H1 (cell line): Measurements from ENCODE around the gene CCDC80. TPM values are rescaled to one million over a fixed set of nuclear protein-coding genes. Genes with fewer than 3 reads are reported as not detected.
A peak's percentile ranks its signal among the peaks of the same experiment; 100 is the strongest.

Experiments
- CTCF ChIA-PET: fragments of 300-600 bp; sonication (Branson Sonifier 250); formaldehyde crosslinking; loops from one replicate; lab custom pipeline; 2021; ENCODE audit not compliant: partially characterized antibody; lab: Charles Lee
- POLR2A ChIA-PET: fragments of 300-600 bp; sonication (Branson Sonifier 250); formaldehyde crosslinking; loops from one replicate; lab custom pipeline; 2021; ENCODE audit warnings: inconsistent platforms; ENCODE audit not compliant: partially characterized antibody; lab: Charles Lee
- DNase-seq, 2 experiments: peaks; one replicate each; pipeline versions ENCODE4 v3.0.0 to v3.0.0-alpha.2; 2010 to 2022; ENCODE audit warnings: low spot score in 2 of 2, low read depth in 1 of 2, mixed read lengths in 1 of 2
- FAIRE-seq: peaks from 2 replicates; lab custom pipeline; 2011; peaks lifted over from hg19 to GRCh38; lab: Jason Lieb, UNC
- H2AFZ ChIP-seq: 2 replicates; pipeline ENCODE4 v1.8.1; 2012; ENCODE audit warnings: low read length, inconsistent platforms
- H2AK5ac ChIP-seq: 2 replicates; pipeline ENCODE4 v1.6.1; 2013; ENCODE audit warnings: low read depth, low read length
- H2BK120ac ChIP-seq: replicated peaks from 2 replicates; pipeline ENCODE3; 2013; ENCODE audit warnings: low read depth, low read length, inconsistent platforms
- H2BK12ac ChIP-seq: 2 replicates; pipeline ENCODE4 v1.6.1; 2013; ENCODE audit warnings: low read depth, low read length
- H2BK15ac ChIP-seq: 2 replicates; pipeline ENCODE4 v1.6.1; 2013; ENCODE audit warnings: low read length
- H2BK20ac ChIP-seq: 2 replicates; pipeline ENCODE4 v1.6.1; 2013; ENCODE audit warnings: low read length
- H2BK5ac ChIP-seq: 2 replicates; pipeline ENCODE4 v1.6.1; 2013; ENCODE audit warnings: low read depth, low read length
- H3K14ac ChIP-seq: 2 replicates; pipeline ENCODE4 v1.6.1; 2013; ENCODE audit warnings: inconsistent platforms; ENCODE audit not compliant: insufficient read length
- H3K18ac ChIP-seq: 2 replicates; pipeline ENCODE4 v1.6.1; 2013; ENCODE audit warnings: low read length; ENCODE audit errors: extremely low read depth
- H3K23ac ChIP-seq: 2 replicates; pipeline ENCODE4 v1.6.1; 2013; ENCODE audit warnings: inconsistent platforms; ENCODE audit not compliant: insufficient read length
- H3K23me2 ChIP-seq: 2 replicates; pipeline ENCODE4 v1.6.1; 2013; ENCODE audit warnings: low read depth, low read length
- H3K27ac ChIP-seq: 2 replicates; pipeline ENCODE4 v1.6.1; 2011; ENCODE audit warnings: low read depth, low read length, inconsistent platforms
- H3K27me3 ChIP-seq, 4 experiments: replicated peaks in 1 of 4; 1 replicate in 1 of 4; 2 replicates in 3 of 4; pipeline versions ENCODE4 v1.6.1 to v1.8.1; 2011 to 2013; ENCODE audit warnings: low read length in 3 of 4, mild to moderate bottlenecking in 3 of 4, inconsistent platforms in 2 of 4, mixed read lengths in 2 of 4, moderate library complexity in 1 of 4; ENCODE audit not compliant: control insufficient read depth in 3 of 4, insufficient read depth in 3 of 4; ENCODE audit errors: extremely low read depth in 1 of 4
- H3K36me3 ChIP-seq, 4 experiments: 2 replicates each; pipeline versions ENCODE4 v1.6.1 to v1.8.1; 2011 to 2013; ENCODE audit warnings: mild to moderate bottlenecking in 4 of 4, low read length in 3 of 4, moderate library complexity in 2 of 4, control low read depth in 1 of 4, inconsistent platforms in 1 of 4; ENCODE audit not compliant: insufficient read depth in 4 of 4, control insufficient read depth in 2 of 4
- H3K4ac ChIP-seq: replicated peaks from 2 replicates; pipeline ENCODE3; 2013; ENCODE audit warnings: low read length, low read depth, mixed read lengths, inconsistent platforms; ENCODE audit not compliant: insufficient read length
- H3K4me1 ChIP-seq, 4 experiments: replicated peaks in 1 of 4; 1 replicate in 1 of 4; 2 replicates in 3 of 4; pipeline versions ENCODE4 v1.6.1 to v1.8.1; 2011 to 2013; ENCODE audit warnings: low read length in 3 of 4, inconsistent platforms in 2 of 4, mixed read lengths in 1 of 4; ENCODE audit not compliant: insufficient read depth in 4 of 4, control insufficient read depth in 3 of 4
- H3K4me2 ChIP-seq, 2 experiments: 2 replicates each; pipeline versions ENCODE4 v1.6.1 to v1.8.1; 2011 to 2013; ENCODE audit warnings: low read depth in 2 of 2, low read length in 2 of 2, control low read depth in 1 of 2, inconsistent platforms in 1 of 2, mild to moderate bottlenecking in 1 of 2; ENCODE audit not compliant: insufficient read depth in 1 of 2
- H3K4me3 ChIP-seq, 4 experiments: fragments of 200-600, 300-600 bp in 1 of 4; sonication (generic), shearing (Covaris generic), sonication (Bioruptor Twin) in 1 of 4; 2 replicates each; pipeline versions ENCODE4 v1.5.1 to v1.8.1; 2011 to 2016; ENCODE audit warnings: low read length in 4 of 4, low read depth in 3 of 4, control low read depth in 2 of 4, inconsistent platforms in 2 of 4, mild to moderate bottlenecking in 2 of 4, mixed read lengths in 1 of 4, moderate library complexity in 1 of 4; ENCODE audit not compliant: insufficient read depth in 2 of 4; ENCODE audit errors: extremely low read depth in 1 of 4
- H3K56ac ChIP-seq: replicated peaks from 2 replicates; pipeline ENCODE3; 2013; ENCODE audit warnings: low read depth, mild to moderate bottlenecking, mixed read lengths, low read length, inconsistent platforms; ENCODE audit not compliant: insufficient read length
- H3K79me1 ChIP-seq: 2 replicates; pipeline ENCODE4 v1.6.1; 2013; ENCODE audit warnings: low read depth, low read length, control low read depth
- H3K79me2 ChIP-seq, 2 experiments: 2 replicates each; pipeline versions ENCODE4 v1.6.1 to v1.8.1; 2012 to 2013; ENCODE audit warnings: low read length in 2 of 2, mild to moderate bottlenecking in 2 of 2, inconsistent platforms in 1 of 2; ENCODE audit not compliant: insufficient read depth in 2 of 2, control insufficient read depth in 1 of 2
- H3K9ac ChIP-seq, 4 experiments: replicated peaks in 1 of 4; 1 replicate in 1 of 4; 2 replicates in 3 of 4; pipeline versions ENCODE4 v1.6.1 to v1.8.1; 2011 to 2013; ENCODE audit warnings: low read depth in 3 of 4, low read length in 3 of 4, control low read depth in 2 of 4, mild to moderate bottlenecking in 2 of 4, moderate library complexity in 2 of 4, inconsistent platforms in 1 of 4; ENCODE audit errors: extremely low read depth in 1 of 4
- H3K9me3 ChIP-seq, 2 experiments: 2 replicates each; pipeline versions ENCODE4 v1.6.1 to v1.8.1; 2012 to 2013; ENCODE audit warnings: mild to moderate bottlenecking in 2 of 2, moderate library complexity in 2 of 2, control low read depth in 1 of 2, inconsistent platforms in 1 of 2, low read depth in 1 of 2, low read length in 1 of 2, mixed read lengths in 1 of 2; ENCODE audit not compliant: insufficient read depth in 2 of 2
- H4K20me1 ChIP-seq, 2 experiments: replicated peaks in 1 of 2; 2 replicates each; pipeline versions ENCODE3 to v1.8.1; 2011 to 2013; ENCODE audit warnings: inconsistent platforms in 2 of 2, low read length in 2 of 2, mild to moderate bottlenecking in 1 of 2; ENCODE audit not compliant: insufficient read depth in 2 of 2, control insufficient read depth in 1 of 2
- H4K5ac ChIP-seq: 2 replicates; pipeline ENCODE4 v1.6.1; 2013; ENCODE audit warnings: low read length, low read depth, mixed read lengths, inconsistent platforms; ENCODE audit not compliant: insufficient read length
- H4K8ac ChIP-seq: 2 replicates; pipeline ENCODE4 v1.8.0; 2013; ENCODE audit warnings: mild to moderate bottlenecking, moderate library complexity, low read length, inconsistent platforms; ENCODE audit not compliant: insufficient read depth; ENCODE audit errors: extremely low read depth
- H4K91ac ChIP-seq: replicated peaks from 2 replicates; pipeline ENCODE3; 2013; ENCODE audit warnings: low read length, mixed read lengths, inconsistent platforms; ENCODE audit not compliant: insufficient read length
- BACH1 ChIP-seq: IDR thresholded peaks from 2 replicates; pipeline ENCODE4 v1.6.1; 2012; ENCODE audit warnings: low read length, improper control_type of control experiment
- EZH2 ChIP-seq: fragments of 200-600 bp; sonication (generic); IDR thresholded peaks from 2 replicates; pipeline ENCODE4 v1.7.1; 2012; ENCODE audit warnings: low read depth, mild to moderate bottlenecking, moderate library complexity, low read length, inconsistent platforms; ENCODE audit not compliant: severe bottlenecking
- GTF2F1 ChIP-seq: IDR thresholded peaks from 2 replicates; pipeline ENCODE4 v1.6.1; 2012; ENCODE audit warnings: low read depth, low read length, improper control_type of control experiment, borderline replicate concordance
- MAFK ChIP-seq: IDR thresholded peaks from 2 replicates; pipeline ENCODE4 v1.6.1; 2012; ENCODE audit warnings: low read depth, mild to moderate bottlenecking, improper control_type of control experiment, low read length
- SIRT6 ChIP-seq: IDR thresholded peaks from one replicate; pipeline ENCODE4 v1.7.1; 2012; ENCODE audit warnings: low read length, inconsistent platforms
- WGBS, 2 experiments: shearing (Covaris generic) in 1 of 2; methylation state at CpG; one replicate each; pipeline versions ENCODE4 v1.1.6 to v1.1.7; 2013 to 2015; ENCODE audit warnings: low lambda C conversion rate in 2 of 2, mixed read lengths in 2 of 2, inconsistent platforms in 1 of 2, low coverage in 1 of 2, missing lambda C conversion rate in 1 of 2; ENCODE audit not compliant: insufficient replicate concordance in 2 of 2, insufficient coverage in 1 of 2, insufficient read length in 1 of 2; ENCODE audit errors: extremely low coverage in 1 of 2, missing lambda C conversion rate in 1 of 2; 5-methylcytosine and 5-hydroxymethylcytosine counted together
- polyA plus RNA-seq, 7 experiments: library from polyadenylated mRNA; depleted of rRNA in 3 of 7; stranded (reverse) in 5 of 7; unstranded in 2 of 7; fragments of >200 nt in 5 of 7; fragments of 200-250 nt in 2 of 7; gene quantifications; 1 replicate in 5 of 7; 2 replicates in 1 of 7; 4 replicates in 1 of 7; pipeline versions ENCODE4 v1.2.1 to v1.2.3, GENCODE V29; 2011 to 2013; ENCODE audit warnings: missing spikeins in 2 of 7, mixed read lengths in 2 of 7
- total RNA-seq: library from RNA; stranded (reverse); fragmentation: NEBNext Ultra II Directional; extraction: Animal tissue kit (Norgen Biotek cat#: 25700); gene quantifications from 2 replicates; pipeline ENCODE4 v1.2.1, GENCODE V29; 2021

The CCDC80 gene
- total and polyA plus RNA-seq, 2 of the 8 experiments (the other 6 are each of a cell fraction or from before 2014, with no cell fraction given), result 1.1 to 12.9 TPM

- Histone ChIP-seq H2BK15ac (no peak overlapping the region), H3K9me3 (no peaks in the 10 kb centered on the region), H2BK5ac (no peak overlapping the region), H3K27ac (no peak overlapping the region), H3K27me3 (no peaks in the 10 kb centered on the region), H3K79me2 (no peaks in the 10 kb centered on the region), H4K8ac (no peak overlapping the region), H3K4me2 (no peak overlapping the region), H4K5ac (no peak overlapping the region), H4K20me1 (no peaks in the 10 kb centered on the region), H3K14ac (no peak overlapping the region), H3K4ac (no peak overlapping the region), H3K56ac (no peak overlapping the region), H3K23me2 (no peaks in the 10 kb centered on the region), H2BK12ac (no peak overlapping the region), H3K36me3 (no peaks in the 10 kb centered on the region)
- POLR2A ChIA-PET, result no interaction called here
- no peak for FAIRE-seq
- CTCF ChIA-PET, result interaction anchor here (1.2 to 2.3 kb wide), 2 partner anchors 16 to 22 kb away, joined by 3 to 6 read pairs; no protein-coding TSS in a partner anchor
- WGBS, 2 experiments, result 72% methylated on average over 6 of the region's 6 CpGs; no CpG with 5 or more reads in 1 of the 2 experiments
- TF ChIP-seq BACH1, result peak; percentile 93
- no peak for TF ChIP-seq EZH2
- no peak for TF ChIP-seq SIRT6
- peak; percentile 69; the same call in 1 of the 2 replicates for TF ChIP-seq MAFK
- no peak for TF ChIP-seq GTF2F1
- TF ChIP-seq, all 59 proteins: peak for 2
- Histone ChIP-seq H2AK5ac (no peak overlapping the region), H4K91ac (no peak overlapping the region), H3K18ac (no peak overlapping the region), H3K23ac (no peak overlapping the region), H3K4me3 (no peak overlapping the region), H2BK20ac (no peak overlapping the region; the same call in 1 of the 2 replicates), H3K79me1 (no peaks in the 10 kb centered on the region), H3K4me1 (peaks cover 0 to 9% (median 2%) of the 10 kb centered on the region in 4 experiments; a peak in 4 of 7 replicates), H2BK120ac (no peak overlapping the region), H3K9ac (no peak overlapping the region), H2AFZ (0 out of 2 replicates have a peak overlapping the region, but pooled peaks have one; percentile 35)
- peak in 1 of 2 experiments; percentile 33 for DNase-seq
Measured at GRCh38 chr3:112676659-112677234, 35.8 kb upstream of the CCDC80 start.
